Measurements from ENCODE around the gene ANAPC1.
"Not testable (repeated sequence)": the region's sequence is repeated elsewhere in the genome, so short reads cannot be mapped to it uniquely, and the experiment has no call there.

Gene ANAPC1

DNA sequence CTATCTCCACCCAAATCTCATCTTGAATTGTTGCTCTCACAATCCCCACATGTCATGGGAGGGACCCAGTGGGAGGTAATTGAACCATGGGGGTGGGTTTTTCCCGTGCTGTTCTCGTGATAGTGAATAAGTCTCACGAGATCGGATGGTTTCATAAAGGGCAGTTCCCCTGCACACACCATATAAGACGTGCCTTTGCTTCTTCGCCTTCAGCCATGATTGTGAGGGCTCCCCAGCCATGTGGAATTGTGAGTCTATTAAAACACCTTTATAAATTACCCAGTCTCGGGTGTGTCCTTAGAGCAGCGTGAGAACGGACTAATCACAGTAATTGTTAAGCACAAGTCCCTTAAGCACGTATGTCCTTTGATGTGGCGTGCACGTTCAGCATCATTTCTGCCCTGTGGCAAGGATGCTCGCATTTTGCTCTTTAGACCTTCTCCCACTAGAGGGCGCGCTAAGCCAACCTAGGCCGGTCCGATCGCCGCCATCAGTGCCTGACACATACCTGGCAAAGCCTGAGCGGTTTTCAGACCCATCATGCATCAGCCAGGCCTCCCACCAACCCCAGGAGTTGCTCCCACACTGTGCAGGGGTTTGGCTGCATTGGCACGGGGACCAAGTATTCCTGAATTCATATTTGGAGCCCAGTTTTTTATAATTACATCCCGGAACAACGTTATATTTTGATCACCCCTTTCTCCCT lies 136.4 kb downstream of the ANAPC1 start:
- DNase-seq = not testable (repeated sequence)

DNA sequence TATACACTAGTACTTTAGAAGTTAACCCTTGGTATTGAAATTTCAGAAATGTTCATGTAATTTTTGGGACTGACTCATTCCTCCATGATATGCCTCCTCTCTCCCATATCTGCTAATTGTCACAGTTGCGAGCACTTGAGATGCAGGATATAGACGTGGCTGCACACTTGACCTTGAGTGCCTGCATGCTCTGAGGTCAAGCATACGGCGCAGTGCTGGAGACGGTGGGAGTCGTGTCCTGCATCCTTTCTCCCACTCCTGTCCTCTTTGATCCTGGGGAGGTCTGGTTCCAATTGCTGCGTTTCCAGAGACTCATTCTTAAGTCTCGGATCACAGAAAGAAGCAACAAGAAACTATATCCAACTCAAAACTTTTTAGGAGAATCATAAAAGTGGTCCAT lies 139.2 kb downstream of the ANAPC1 start:
- not testable (repeated sequence) for DNase-seq

DNA sequence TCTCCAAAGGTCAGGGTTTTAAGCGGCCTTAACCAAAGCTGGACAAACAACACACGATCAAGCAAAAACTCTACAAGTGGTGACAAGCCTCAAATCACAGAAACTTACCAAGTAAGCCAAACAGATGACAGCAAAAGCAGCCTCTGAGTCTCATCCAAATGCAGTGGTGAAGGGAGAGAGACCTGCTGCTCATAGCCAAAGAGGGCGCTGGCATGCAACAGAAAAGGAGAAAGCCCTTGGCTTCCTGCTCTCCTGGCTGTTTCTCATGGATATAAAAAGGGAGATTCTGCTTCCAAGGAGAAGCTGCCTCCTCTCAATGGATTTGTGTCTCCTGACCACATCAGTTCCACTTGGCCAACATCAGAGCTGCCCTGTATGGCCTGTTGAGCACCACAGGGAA lies 142.5 kb downstream of the ANAPC1 start:
- DNase-seq = not testable (repeated sequence)

DNA sequence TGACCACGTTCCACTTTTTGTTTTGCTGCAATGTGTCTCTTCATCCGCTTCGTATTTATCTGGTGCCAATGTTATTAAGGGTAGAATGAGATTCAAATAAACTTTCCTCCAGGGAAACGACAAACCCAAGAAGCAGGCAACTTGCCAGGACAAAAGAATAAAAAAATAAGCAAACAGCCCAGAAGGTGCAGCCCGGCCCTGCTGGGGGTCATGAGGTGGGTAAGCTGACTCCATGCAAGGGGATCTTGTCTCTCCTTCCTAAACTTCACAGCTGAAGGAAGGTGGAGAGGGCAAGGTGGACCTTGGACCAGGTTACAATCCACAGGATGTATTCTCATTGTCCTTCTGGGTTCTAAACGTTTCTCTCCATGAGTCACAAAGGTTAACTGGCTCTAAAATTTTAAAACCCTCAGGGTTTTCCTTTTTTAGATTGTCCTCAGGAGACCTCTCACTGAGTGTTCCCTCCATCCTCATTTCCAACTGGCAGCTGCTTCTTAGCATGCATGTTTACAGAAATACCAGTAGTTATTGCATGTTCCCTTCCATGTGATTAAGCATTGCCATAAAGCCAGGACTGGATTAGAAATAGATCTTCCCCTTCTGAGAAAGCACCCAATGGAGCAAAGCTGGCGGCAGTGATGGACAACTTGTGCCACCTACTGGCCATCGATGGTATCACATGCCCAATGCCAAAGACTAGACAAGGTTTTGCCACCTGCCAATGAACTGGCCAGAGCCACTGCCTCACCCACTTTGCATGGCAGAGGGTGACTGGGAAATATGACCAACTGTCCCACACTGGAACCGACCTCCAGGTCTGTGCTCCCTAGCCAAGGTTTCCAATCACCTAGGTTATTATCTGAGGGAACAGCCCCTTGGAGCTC lies 147.9 kb downstream of the ANAPC1 start:
- DNase-seq = not testable (repeated sequence)

DNA sequence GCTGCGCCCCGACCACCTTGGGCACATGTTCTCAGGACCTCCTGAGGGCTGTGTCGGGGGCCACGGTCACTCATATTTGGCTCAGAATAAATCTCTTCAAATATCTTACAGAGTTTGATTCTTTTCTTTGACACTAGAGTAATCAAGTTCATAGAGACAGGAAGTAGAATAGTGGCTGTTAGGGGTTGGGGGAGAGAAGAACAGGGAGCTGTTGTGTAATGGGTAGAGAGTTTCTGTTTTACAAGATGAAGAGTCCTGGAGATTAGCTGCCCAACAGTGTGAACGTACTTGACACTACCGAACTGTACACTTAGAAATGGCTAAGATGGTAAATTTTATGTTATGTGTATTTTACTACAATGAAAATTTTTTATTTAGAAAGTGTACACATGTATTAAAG lies 148.6 kb downstream of the ANAPC1 start:
- DNase-seq = not testable (repeated sequence)

DNA sequence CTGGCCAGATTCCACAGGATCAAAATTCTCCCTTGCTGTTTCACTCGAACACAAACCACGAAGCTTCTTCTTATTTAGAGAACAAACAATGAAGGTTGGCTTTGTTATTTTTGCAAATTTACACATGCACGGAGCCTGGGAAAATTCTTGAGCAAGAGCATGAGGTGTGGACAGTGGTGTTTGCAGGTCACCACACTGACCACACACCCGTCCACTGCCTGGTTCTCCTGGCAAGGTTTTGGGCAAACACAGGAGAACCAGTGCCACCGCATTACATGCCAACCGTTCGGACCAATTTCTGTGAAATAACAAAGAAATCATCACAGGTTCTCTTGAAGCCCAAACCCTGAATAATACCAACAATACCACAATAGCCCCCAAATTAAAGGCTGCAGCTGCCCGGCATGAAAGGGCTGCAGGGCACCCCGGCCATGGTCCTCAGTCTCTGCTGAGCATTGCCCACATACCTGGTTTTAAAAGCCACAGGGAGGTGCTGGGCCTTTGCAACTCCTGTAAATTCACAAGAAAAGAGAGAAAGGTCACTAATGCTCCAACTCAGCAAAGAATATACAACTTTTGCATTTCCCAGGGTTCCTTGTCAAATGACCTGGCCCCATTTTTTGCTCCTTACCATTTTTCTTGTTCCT lies 154.1 kb downstream of the ANAPC1 start:
- not testable (repeated sequence) for DNase-seq

DNA sequence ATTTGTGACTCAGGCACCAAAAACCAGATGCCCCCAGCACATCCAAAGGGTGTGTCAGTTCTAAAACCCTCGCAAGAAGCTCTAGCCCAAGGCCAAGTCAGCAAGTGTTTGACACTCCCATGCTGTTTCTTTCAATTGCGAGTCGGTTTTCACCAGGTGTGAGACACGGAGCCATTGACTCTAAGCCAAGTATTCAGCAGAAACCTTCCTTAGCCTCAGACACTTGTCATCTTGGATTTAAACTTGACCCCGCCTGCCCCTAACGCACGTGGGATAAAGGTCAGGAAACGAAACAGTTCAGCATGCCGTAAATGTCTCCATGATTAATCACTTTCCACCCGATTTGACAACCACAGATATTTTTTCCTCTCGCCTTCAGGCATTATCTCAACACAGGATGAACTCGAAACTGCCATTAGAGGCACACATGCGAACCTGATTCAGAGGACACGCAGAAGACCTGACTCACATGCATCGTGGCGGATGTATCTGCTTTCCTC lies 156.3 kb downstream of the ANAPC1 start:
- not testable (repeated sequence) for DNase-seq

DNA sequence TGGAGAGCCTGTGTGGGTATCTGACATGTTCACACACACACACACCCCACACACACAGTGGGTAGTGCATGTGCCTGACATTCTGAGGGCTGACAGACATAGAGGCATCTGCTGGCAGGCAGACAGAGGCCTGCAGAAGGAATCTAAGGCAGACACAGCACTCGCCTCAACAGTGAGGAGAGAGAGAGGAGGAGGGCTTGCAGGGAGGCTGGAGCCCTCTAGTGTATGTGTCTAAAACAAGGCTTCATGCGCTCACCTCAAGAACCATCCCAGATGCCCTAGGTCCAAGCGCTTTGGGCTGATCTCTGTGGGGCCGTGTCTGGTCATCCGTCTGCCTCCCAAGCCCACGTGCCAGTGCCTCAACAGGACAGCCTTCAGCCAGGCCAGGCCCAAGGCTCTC lies 158.3 kb downstream of the ANAPC1 start:
- DNase-seq = peak in 3 of 56 donors; percentile 4 to 27 (median 5)

DNA sequence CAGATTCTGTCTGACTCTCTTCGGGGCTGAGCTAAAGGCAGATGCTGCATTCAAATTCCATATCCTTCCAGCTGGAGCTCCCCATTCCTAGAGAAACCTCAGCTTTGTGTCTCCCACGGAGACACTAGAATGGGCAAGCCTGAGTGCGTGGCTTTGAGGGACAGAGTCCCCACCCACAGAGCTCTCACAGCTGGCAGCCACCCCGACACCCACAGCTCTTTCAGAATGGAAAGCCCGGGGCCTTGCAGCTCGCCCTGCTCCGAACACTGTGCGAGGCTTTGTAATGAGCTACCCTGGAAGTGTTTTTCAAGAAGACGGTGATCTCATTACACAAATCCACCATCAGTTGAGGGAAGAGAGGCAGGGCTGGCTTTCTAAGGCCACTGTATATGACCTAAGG lies 164.4 kb downstream of the ANAPC1 start:
- not testable (repeated sequence) for DNase-seq

Measured in nucleus accumbens (tissue), 56 donors.